H9 (cell line): ENCODE measurements around the gene SDHB. TPM values are rescaled to one million over a fixed set of nuclear protein-coding genes. Genes with fewer than 3 reads are reported as not detected.
A peak's percentile ranks its signal among the peaks of the same experiment; 100 is the strongest.

ENCODE experiments used
- DNase-seq: peaks from one replicate; pipeline ENCODE4 v3.0.0-alpha.2; 2017
- H2AFZ ChIP-seq: one replicate; pipeline ENCODE4 v1.6.1; 2013; ENCODE audit warnings: mild to moderate bottlenecking, low read length, control low read depth, moderate library complexity
- H2AK5ac ChIP-seq: 2 replicates; pipeline ENCODE4 v1.6.1; 2013; ENCODE audit warnings: low read length, control low read depth, mixed read lengths; ENCODE audit not compliant: insufficient read length
- H2BK120ac ChIP-seq: one replicate; pipeline ENCODE4 v1.6.1; 2013; ENCODE audit warnings: low read depth, mild to moderate bottlenecking, low read length, control low read depth, inconsistent platforms; ENCODE audit not compliant: poor library complexity, severe bottlenecking
- H2BK12ac ChIP-seq: 2 replicates; pipeline ENCODE4 v1.6.1; 2013; ENCODE audit warnings: low read length, control low read depth, mixed read lengths, low read depth; ENCODE audit not compliant: insufficient read length
- H2BK15ac ChIP-seq: 2 replicates; pipeline ENCODE4 v1.6.1; 2013; ENCODE audit warnings: low read depth, low read length, control low read depth
- H2BK20ac ChIP-seq: one replicate; pipeline ENCODE4 v1.6.1; 2013; ENCODE audit warnings: low read depth, mild to moderate bottlenecking, low read length, control low read depth, inconsistent platforms; ENCODE audit not compliant: poor library complexity, severe bottlenecking
- H2BK5ac ChIP-seq: 2 replicates; pipeline ENCODE4 v1.6.1; 2013; ENCODE audit warnings: low read length, control low read depth, mixed read lengths; ENCODE audit not compliant: insufficient read length
- H3K14ac ChIP-seq: 2 replicates; pipeline ENCODE4 v1.6.1; 2013; ENCODE audit warnings: low read length, control low read depth; ENCODE audit not compliant: insufficient read depth
- H3K18ac ChIP-seq: 2 replicates; pipeline ENCODE4 v1.6.1; 2013; ENCODE audit warnings: low read depth, mild to moderate bottlenecking, mixed read lengths, low read length, control low read depth; ENCODE audit not compliant: insufficient read length
- H3K23ac ChIP-seq: 2 replicates; pipeline ENCODE4 v1.6.1; 2013; ENCODE audit warnings: low read length, control low read depth, mixed read lengths, low read depth; ENCODE audit not compliant: insufficient read length
- H3K23me2 ChIP-seq: 2 replicates; pipeline ENCODE4 v1.6.1; 2013; ENCODE audit warnings: low read depth, mild to moderate bottlenecking, mixed read lengths, low read length, control low read depth; ENCODE audit not compliant: insufficient read length, poor library complexity, severe bottlenecking
- H3K27ac ChIP-seq: 2 replicates; pipeline ENCODE4 v1.5.1; 2013; ENCODE audit warnings: low read length, control low read depth, mixed read lengths, low read depth; ENCODE audit not compliant: insufficient read length
- H3K27me3 ChIP-seq: 2 replicates; pipeline ENCODE4 v1.6.1; 2013; ENCODE audit warnings: low read length, control low read depth, inconsistent platforms; ENCODE audit not compliant: insufficient read depth
- H3K4ac ChIP-seq: 2 replicates; pipeline ENCODE4 v1.6.1; 2013; ENCODE audit warnings: low read depth, mild to moderate bottlenecking, control low read depth, inconsistent platforms, low read length, moderate library complexity
- H3K4me1 ChIP-seq: 2 replicates; pipeline ENCODE4 v1.6.1; 2013; ENCODE audit warnings: low read length, control low read depth, inconsistent platforms; ENCODE audit not compliant: insufficient read depth
- H3K4me2 ChIP-seq: 2 replicates; pipeline ENCODE4 v1.6.1; 2013; ENCODE audit warnings: low read length, control low read depth, mixed read lengths; ENCODE audit not compliant: insufficient read length, insufficient read depth
- H3K56ac ChIP-seq: 2 replicates; pipeline ENCODE4 v1.6.1; 2013; ENCODE audit warnings: low read depth, mild to moderate bottlenecking, mixed read lengths, low read length, control low read depth; ENCODE audit not compliant: insufficient read length
- H3K79me1 ChIP-seq: 2 replicates; pipeline ENCODE4 v1.6.1; 2013; ENCODE audit warnings: low read depth, mild to moderate bottlenecking, moderate library complexity, low read length, control low read depth, inconsistent platforms; ENCODE audit not compliant: insufficient read depth, poor library complexity, severe bottlenecking
- H3K79me2 ChIP-seq: 2 replicates; pipeline ENCODE4 v1.6.1; 2013; ENCODE audit warnings: low read length, control low read depth, inconsistent platforms; ENCODE audit not compliant: insufficient read depth
- H3K9ac ChIP-seq: 2 replicates; pipeline ENCODE4 v1.6.1; 2013; ENCODE audit warnings: low read length, control low read depth, mixed read lengths; ENCODE audit not compliant: insufficient read length; ENCODE audit errors: extremely low read depth
- H3K9me3 ChIP-seq: one replicate; pipeline ENCODE4 v1.6.1; 2013; ENCODE audit warnings: low read depth, low read length, inconsistent platforms; ENCODE audit not compliant: control insufficient read depth
- H3T11ph ChIP-seq: one replicate; pipeline ENCODE4 v1.6.1; 2013; ENCODE audit warnings: mild to moderate bottlenecking, low read length, control low read depth, inconsistent platforms
- H4K20me1 ChIP-seq: one replicate; pipeline ENCODE4 v1.6.1; 2013; ENCODE audit not compliant: control insufficient read depth, insufficient read length, insufficient read depth
- H4K5ac ChIP-seq: 2 replicates; pipeline ENCODE4 v1.6.1; 2013; ENCODE audit warnings: low read depth, mild to moderate bottlenecking, mixed read lengths, low read length, control low read depth; ENCODE audit not compliant: insufficient read length
- H4K8ac ChIP-seq: replicated peaks from 2 replicates; pipeline ENCODE4 v1.6.1; 2013; ENCODE audit warnings: low read length, control low read depth, mixed read lengths, low read depth; ENCODE audit not compliant: insufficient read length
- H4K91ac ChIP-seq: 2 replicates; pipeline ENCODE4 v1.6.1; 2013; ENCODE audit warnings: low read depth, mild to moderate bottlenecking, moderate library complexity, mixed read lengths, low read length, control low read depth; ENCODE audit not compliant: insufficient read length
- H3K27ac Mint-ChIP-seq, 3 experiments: 2 replicates in 2 of 3; 3 replicates in 1 of 3; pipeline ENCODE4 v1.8.0; 2020 to 2021; ENCODE audit warnings: mixed read lengths in 3 of 3, mild to moderate bottlenecking in 1 of 3, moderate library complexity in 1 of 3
- H3K27me3 Mint-ChIP-seq: 2 replicates; pipeline ENCODE4 v1.8.0; 2021; ENCODE audit warnings: low read depth, mild to moderate bottlenecking, moderate library complexity, mixed read lengths
- H3K36me3 Mint-ChIP-seq, 3 experiments: 2 replicates in 2 of 3; 3 replicates in 1 of 3; pipeline ENCODE4 v1.8.0; 2020 to 2021; ENCODE audit warnings: low read depth in 3 of 3, mixed read lengths in 3 of 3; ENCODE audit not compliant: insufficient read depth in 1 of 3
- H3K4me1 Mint-ChIP-seq, 2 experiments: 2 replicates each; pipeline ENCODE4 v1.8.0; 2020; ENCODE audit warnings: mixed read lengths in 2 of 2
- H3K4me3 Mint-ChIP-seq, 2 experiments: 2 replicates in 1 of 2; 3 replicates in 1 of 2; pipeline ENCODE4 v1.8.0; 2020 to 2021; ENCODE audit warnings: mild to moderate bottlenecking in 2 of 2, mixed read lengths in 2 of 2, moderate library complexity in 1 of 2
- H3K9me3 Mint-ChIP-seq, 2 experiments: 2 replicates in 1 of 2; 3 replicates in 1 of 2; pipeline ENCODE4 v1.8.0; 2020; ENCODE audit warnings: mild to moderate bottlenecking in 2 of 2, mixed read lengths in 2 of 2, moderate library complexity in 1 of 2
- CTCF ChIP-seq: fragments of 200-600 bp; sonication (generic); conservative IDR thresholded peaks from 3 replicates; pipeline ENCODE4 v1.8.0; 2021; ENCODE audit warnings: antibody characterized with exemption, mild to moderate bottlenecking
- whole genome bisulfite sequencing: extraction: QIAGEN DNeasy Blood & Tissue Kit; methylation state at CpG from one replicate; pipeline ENCODE4 v1.1.7; 2013; ENCODE audit warnings: missing lambda C conversion rate, low lambda C conversion rate, mixed read lengths; ENCODE audit not compliant: insufficient read length; ENCODE audit errors: extremely low coverage; 5-methylcytosine and 5-hydroxymethylcytosine counted together
- total RNA-seq: library from RNA; stranded (reverse); gene quantifications from 2 replicates; pipeline ENCODE4 v1.2.1, GENCODE V29; 2021

The SDHB gene
- total RNA-seq, 1 experiment from 2014 or later = 77.5 TPM

DNA sequence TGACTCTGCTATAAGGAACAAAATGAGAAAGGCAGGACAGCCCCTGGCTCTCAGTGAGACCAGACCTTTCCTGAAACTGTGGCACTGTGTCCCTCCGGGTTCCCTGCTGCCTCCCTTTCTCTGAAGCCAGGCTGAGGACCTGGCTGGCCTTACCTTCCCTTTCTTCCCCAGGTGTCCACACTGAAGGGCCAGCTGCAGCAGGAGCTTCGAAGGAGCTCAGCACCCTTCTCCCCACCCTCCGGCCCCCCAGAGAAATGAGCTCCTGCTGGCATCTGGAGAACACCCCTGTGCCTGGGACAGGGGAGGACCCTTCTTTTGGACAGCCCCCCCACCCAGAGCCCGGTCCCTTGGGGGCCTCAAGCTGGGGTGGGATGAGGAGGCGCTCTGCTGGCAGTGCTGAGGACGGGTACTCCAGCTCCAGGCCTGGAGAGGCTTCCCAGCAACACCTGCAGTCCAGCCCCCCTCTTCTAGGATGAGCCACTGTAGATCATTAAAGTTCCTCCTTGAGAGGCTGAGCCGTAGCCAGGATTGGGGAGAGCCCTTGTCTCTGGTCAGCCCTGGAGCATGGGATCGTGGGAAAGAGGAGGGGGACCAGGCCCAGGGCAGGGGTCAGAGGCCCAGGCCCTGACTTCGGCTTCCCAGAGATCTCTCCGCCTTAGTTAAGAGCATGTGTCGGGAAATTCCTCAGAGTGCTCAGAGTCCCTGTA, 81.5 kb downstream of the SDHB start:
- Histone ChIP-seq H2BK20ac (no peak overlapping the region), H3T11ph (no peak overlapping the region), H2BK5ac (no peak overlapping the region), H3K27me3 (no peaks in the 10 kb centered on the region), H3K4ac (no peak overlapping the region), H3K4me2 (no peak overlapping the region), H3K4me1 (no peaks in the 10 kb centered on the region), H3K18ac (no peak overlapping the region), H3K23ac (no peak overlapping the region), H3K23me2 (no peaks in the 10 kb centered on the region), H3K56ac (no peak overlapping the region), H2BK15ac (no peak overlapping the region), H3K79me2 (no peaks in the 10 kb centered on the region), H3K14ac (no peak overlapping the region), H2BK120ac (no peak overlapping the region), H4K8ac (no peak overlapping the region), H4K5ac (no peak overlapping the region), H2AFZ (no peak overlapping the region), H3K9ac (no peak overlapping the region), H4K20me1 (no peaks in the 10 kb centered on the region), H3K9me3 (no peaks in the 10 kb centered on the region), H3K27ac (no peak overlapping the region), H2AK5ac (no peak overlapping the region), H3K79me1 (no peaks in the 10 kb centered on the region), H2BK12ac (no peak overlapping the region), H4K91ac (no peak overlapping the region)
- H3K27me3 Mint-ChIP-seq = no peaks in the 10 kb centered on the region
- H3K36me3 Mint-ChIP-seq = peaks cover 10 to 54% (median 36%) of the 10 kb centered on the region in 3 experiments
- H3K9me3 Mint-ChIP-seq = no peaks in the 10 kb centered on the region
- H3K4me3 Mint-ChIP-seq = peak overlapping the region in 1 of 2 experiments; percentile 20; a peak in 1 of 5 replicates
- WGBS = no CpG with 5 or more reads among the region's 11 CpGs
- no peak for TF ChIP-seq CTCF
- DNase-seq = no peak
- peak overlapping the region in 2 of 3 experiments; percentile 91 to 94; a peak in 5 of 7 replicates for H3K27ac Mint-ChIP-seq
- H3K4me1 Mint-ChIP-seq = peaks cover 12 to 30% of the 10 kb centered on the region in 2 experiments
